Activated CD4-positive, alpha-beta T cell treated with anti-CD3 and anti-CD28 coated beads, Interleukin-2, amount 50 U/mL, for 24 hours (primary cell): ENCODE data around the gene ZNF207.
"Not testable (repeated sequence)": the region's sequence is repeated elsewhere in the genome, so short reads cannot be mapped to it uniquely, and the experiment has no call there.

ENCODE experiments used
- DNase-seq, 2 donors: peaks; one replicate each; pipeline ENCODE4 v3.0.0-alpha.2; 2020; ENCODE audit warnings: low read depth in 1 of 2, low spot score in 1 of 2

Gene ZNF207

DNA sequence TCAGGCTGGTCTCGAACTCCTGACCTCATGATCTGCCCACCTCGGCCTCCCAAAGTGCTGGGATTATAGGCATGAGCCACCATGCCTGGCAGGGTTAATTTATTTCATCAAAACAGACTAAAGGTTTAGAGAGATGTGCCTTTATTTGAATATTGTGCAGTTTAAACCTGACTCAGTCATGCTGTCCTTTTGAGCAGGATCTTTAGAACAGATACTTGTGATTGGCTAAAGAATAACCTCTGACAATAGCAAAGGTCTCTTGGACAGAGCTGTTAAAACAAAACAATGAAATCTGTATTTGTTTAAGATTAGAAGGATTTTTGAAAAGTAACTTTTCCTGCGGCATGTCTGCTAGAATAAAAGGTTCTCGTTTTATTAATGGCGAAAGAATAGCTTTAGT, 36.0 kb downstream of the ZNF207 start:
- DNase-seq, result no peak

DNA sequence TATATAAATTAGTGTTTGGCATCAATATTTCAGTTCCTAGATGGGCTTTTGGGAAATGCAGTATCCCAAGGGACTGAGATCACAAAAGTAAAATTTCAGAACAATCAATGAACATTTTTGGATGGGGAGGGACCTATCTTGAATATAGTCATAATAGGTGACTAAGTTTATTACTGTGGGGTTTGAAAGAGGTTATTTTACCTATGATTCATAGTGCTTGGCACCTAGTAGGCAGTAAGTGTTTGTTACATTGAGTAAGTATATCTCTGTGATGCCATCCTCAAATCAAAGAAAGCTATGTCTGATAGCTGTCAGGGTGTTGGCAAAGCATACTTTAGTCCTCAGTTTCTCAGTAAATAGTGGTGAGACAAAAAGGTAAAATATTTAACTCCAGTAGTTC, 36.9 kb downstream of the ZNF207 start:
- DNase-seq, result no peak

DNA sequence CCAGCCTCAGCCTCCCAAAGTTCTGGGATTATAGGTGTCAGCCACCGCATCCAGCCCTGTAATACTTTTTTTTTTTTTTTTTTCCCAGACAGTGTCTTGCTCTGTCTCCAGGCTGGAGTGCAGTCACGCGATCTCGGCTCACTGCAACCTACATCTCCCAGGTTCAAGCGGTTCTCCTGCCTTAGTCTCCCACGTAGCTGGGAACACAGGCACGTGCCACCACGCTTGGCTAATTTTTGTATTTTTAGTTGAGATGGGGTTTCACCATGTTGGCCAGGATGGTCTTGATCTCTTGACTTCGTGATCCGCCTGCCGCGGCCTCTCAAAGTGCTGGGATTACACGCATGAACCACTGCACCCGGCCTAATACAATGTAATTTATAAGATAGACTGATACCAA, 38.2 kb downstream of the ZNF207 start:
- DNase-seq, result not testable (repeated sequence)

DNA sequence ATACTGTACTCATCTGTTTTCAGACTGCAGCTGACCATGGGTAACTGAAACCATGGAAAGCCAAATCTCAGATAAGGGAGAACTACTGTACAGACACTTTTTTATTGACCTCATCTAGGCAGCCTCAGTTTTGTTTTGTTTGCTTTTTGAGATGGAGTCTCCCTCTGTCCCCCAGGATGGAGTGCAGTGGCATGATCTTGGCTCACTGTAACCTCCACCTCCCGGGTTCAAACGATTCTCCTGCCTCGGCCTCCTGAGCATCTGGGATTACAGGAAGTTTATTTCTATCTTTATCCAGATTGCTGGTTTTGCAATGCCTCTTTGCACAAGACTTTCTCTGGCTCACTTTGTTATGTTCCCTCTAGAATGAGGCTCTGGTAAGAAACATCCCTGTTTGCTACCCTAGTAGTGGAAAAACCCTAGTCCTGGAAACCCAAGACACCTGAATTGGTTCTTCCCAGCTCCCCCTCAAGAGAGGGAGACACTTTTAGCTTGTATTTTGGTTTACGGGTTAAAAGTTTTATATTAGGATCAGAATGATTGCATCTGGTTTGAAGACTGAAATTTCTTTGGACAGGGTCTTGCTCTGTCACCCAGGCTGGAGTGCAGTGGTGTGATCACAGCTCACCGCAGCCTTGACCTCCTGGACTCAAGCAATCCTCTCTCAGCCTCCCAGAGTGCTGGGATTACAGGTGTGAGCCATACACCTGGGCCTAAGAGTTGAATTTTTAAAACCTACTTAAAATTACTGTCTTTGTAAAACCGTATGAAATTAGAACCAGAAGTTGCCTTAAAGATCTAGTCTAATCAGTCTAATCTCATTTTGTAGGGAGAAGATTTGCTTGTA, 38.9 kb downstream of the ZNF207 start:
- DNase-seq, result no peak

DNA sequence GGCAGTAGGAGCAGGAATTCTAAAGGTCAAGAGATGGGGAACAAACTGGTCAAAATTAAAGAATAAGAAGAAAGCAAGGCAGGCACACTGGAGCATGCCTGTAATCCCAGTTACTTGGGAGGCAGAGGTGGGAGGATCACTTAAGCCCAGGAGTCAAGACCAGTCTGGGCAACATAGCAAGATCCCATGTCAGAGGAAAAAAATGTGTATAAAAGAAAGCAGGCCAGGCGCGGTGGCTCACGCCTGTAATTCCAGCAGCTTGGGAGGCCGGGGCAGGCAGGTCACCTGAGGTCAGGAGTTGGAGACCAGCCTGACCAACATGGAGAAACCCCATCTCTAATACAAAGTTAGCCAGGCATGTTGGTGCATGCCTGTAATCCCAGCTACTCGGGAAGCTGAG, 43.9 kb downstream of the ZNF207 start:
- DNase-seq, result no peak

DNA sequence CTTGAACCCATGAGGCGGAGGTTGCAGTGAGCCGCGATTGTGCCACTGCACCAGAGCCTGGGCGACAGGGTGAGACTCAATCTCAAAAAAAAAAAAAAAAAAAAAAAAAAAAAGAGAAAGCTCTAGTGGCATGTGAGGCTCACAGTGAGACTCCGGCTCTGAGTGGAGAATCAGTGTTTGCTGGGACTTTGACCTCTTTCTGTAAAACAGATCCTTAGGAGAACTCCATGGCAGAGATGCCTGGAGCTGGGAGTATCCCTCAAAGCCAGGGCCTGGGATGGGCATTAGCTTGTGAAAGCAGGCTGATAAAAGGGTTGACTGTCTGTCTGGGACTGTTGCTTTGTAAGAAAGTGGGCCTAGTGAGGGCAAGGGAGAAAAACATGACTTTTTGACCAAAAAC, 46.4 kb downstream of the ZNF207 start:
- DNase-seq, result no peak

- DNase-seq, result no peak
Measured at GRCh38 chr17:32398946-32399345, 49.0 kb downstream of the ZNF207 start.

DNA sequence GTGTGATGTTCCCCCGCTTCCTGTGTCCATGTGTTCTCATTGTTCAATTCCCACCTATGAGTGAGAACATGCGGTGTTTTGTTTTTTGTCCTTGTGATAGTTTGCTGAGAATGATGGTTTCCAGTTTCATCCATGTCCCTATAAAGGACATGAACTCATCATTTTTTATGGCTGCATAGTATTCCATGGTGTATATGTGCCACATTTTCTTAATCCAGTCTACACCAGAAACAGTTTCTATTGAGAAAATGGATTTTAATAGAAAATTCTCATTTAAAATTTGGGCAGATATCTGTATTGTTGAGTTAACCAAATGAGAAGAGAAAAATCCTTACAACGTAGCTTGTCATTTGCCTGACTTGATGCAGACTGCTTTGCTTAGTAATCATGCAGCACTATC, 60.1 kb downstream of the ZNF207 start:
- DNase-seq, result not testable (repeated sequence)

DNA sequence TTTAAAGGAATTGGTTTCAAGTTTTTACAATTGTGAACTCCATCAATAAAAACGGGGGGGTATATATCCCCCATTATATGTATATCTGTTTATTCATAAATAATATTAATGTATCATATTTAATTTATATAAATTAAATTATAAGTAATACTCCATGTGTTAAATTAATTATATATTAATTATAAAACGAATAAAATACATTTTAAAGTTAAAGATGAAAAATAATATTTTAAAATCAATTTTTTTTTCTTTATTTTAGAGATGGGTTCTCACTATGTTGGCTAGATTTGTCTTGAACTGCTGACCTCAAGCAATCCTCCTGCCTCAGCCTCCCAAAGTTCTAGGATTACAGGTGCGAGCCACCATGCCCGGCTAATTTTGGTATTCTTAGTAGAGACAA, 76.9 kb downstream of the ZNF207 start:
- DNase-seq, result no peak

GRCh38 chr17:32429598-32429997, 79.6 kb downstream of the ZNF207 start:
- no peak for DNase-seq
